H9 (cell line): ENCODE measurements around the gene TBC1D8. TPM values are rescaled to one million over a fixed set of nuclear protein-coding genes. Genes with fewer than 3 reads are reported as not detected.

Experiments
- DNase-seq: peaks from one replicate; pipeline ENCODE4 v3.0.0-alpha.2; 2017
- H2AFZ ChIP-seq: one replicate; pipeline ENCODE4 v1.6.1; 2013; ENCODE audit warnings: mild to moderate bottlenecking, low read length, control low read depth, moderate library complexity
- H2AK5ac ChIP-seq: 2 replicates; pipeline ENCODE4 v1.6.1; 2013; ENCODE audit warnings: low read length, control low read depth, mixed read lengths; ENCODE audit not compliant: insufficient read length
- H2BK120ac ChIP-seq: one replicate; pipeline ENCODE4 v1.6.1; 2013; ENCODE audit warnings: low read depth, mild to moderate bottlenecking, low read length, control low read depth, inconsistent platforms; ENCODE audit not compliant: poor library complexity, severe bottlenecking
- H2BK12ac ChIP-seq: 2 replicates; pipeline ENCODE4 v1.6.1; 2013; ENCODE audit warnings: low read length, control low read depth, mixed read lengths, low read depth; ENCODE audit not compliant: insufficient read length
- H2BK15ac ChIP-seq: 2 replicates; pipeline ENCODE4 v1.6.1; 2013; ENCODE audit warnings: low read depth, low read length, control low read depth
- H2BK20ac ChIP-seq: one replicate; pipeline ENCODE4 v1.6.1; 2013; ENCODE audit warnings: low read depth, mild to moderate bottlenecking, low read length, control low read depth, inconsistent platforms; ENCODE audit not compliant: poor library complexity, severe bottlenecking
- H2BK5ac ChIP-seq: 2 replicates; pipeline ENCODE4 v1.6.1; 2013; ENCODE audit warnings: low read length, control low read depth, mixed read lengths; ENCODE audit not compliant: insufficient read length
- H3K14ac ChIP-seq: 2 replicates; pipeline ENCODE4 v1.6.1; 2013; ENCODE audit warnings: low read length, control low read depth; ENCODE audit not compliant: insufficient read depth
- H3K18ac ChIP-seq: 2 replicates; pipeline ENCODE4 v1.6.1; 2013; ENCODE audit warnings: low read depth, mild to moderate bottlenecking, mixed read lengths, low read length, control low read depth; ENCODE audit not compliant: insufficient read length
- H3K23ac ChIP-seq: 2 replicates; pipeline ENCODE4 v1.6.1; 2013; ENCODE audit warnings: low read length, control low read depth, mixed read lengths, low read depth; ENCODE audit not compliant: insufficient read length
- H3K23me2 ChIP-seq: 2 replicates; pipeline ENCODE4 v1.6.1; 2013; ENCODE audit warnings: low read depth, mild to moderate bottlenecking, mixed read lengths, low read length, control low read depth; ENCODE audit not compliant: insufficient read length, poor library complexity, severe bottlenecking
- H3K27ac ChIP-seq: 2 replicates; pipeline ENCODE4 v1.5.1; 2013; ENCODE audit warnings: low read length, control low read depth, mixed read lengths, low read depth; ENCODE audit not compliant: insufficient read length
- H3K27me3 ChIP-seq: 2 replicates; pipeline ENCODE4 v1.6.1; 2013; ENCODE audit warnings: low read length, control low read depth, inconsistent platforms; ENCODE audit not compliant: insufficient read depth
- H3K4ac ChIP-seq: 2 replicates; pipeline ENCODE4 v1.6.1; 2013; ENCODE audit warnings: low read depth, mild to moderate bottlenecking, control low read depth, inconsistent platforms, low read length, moderate library complexity
- H3K4me1 ChIP-seq: 2 replicates; pipeline ENCODE4 v1.6.1; 2013; ENCODE audit warnings: low read length, control low read depth, inconsistent platforms; ENCODE audit not compliant: insufficient read depth
- H3K4me2 ChIP-seq: 2 replicates; pipeline ENCODE4 v1.6.1; 2013; ENCODE audit warnings: low read length, control low read depth, mixed read lengths; ENCODE audit not compliant: insufficient read length, insufficient read depth
- H3K56ac ChIP-seq: 2 replicates; pipeline ENCODE4 v1.6.1; 2013; ENCODE audit warnings: low read depth, mild to moderate bottlenecking, mixed read lengths, low read length, control low read depth; ENCODE audit not compliant: insufficient read length
- H3K79me1 ChIP-seq: 2 replicates; pipeline ENCODE4 v1.6.1; 2013; ENCODE audit warnings: low read depth, mild to moderate bottlenecking, moderate library complexity, low read length, control low read depth, inconsistent platforms; ENCODE audit not compliant: insufficient read depth, poor library complexity, severe bottlenecking
- H3K79me2 ChIP-seq: 2 replicates; pipeline ENCODE4 v1.6.1; 2013; ENCODE audit warnings: low read length, control low read depth, inconsistent platforms; ENCODE audit not compliant: insufficient read depth
- H3K9ac ChIP-seq: 2 replicates; pipeline ENCODE4 v1.6.1; 2013; ENCODE audit warnings: low read length, control low read depth, mixed read lengths; ENCODE audit not compliant: insufficient read length; ENCODE audit errors: extremely low read depth
- H3K9me3 ChIP-seq: one replicate; pipeline ENCODE4 v1.6.1; 2013; ENCODE audit warnings: low read depth, low read length, inconsistent platforms; ENCODE audit not compliant: control insufficient read depth
- H3T11ph ChIP-seq: one replicate; pipeline ENCODE4 v1.6.1; 2013; ENCODE audit warnings: mild to moderate bottlenecking, low read length, control low read depth, inconsistent platforms
- H4K20me1 ChIP-seq: one replicate; pipeline ENCODE4 v1.6.1; 2013; ENCODE audit not compliant: control insufficient read depth, insufficient read length, insufficient read depth
- H4K5ac ChIP-seq: 2 replicates; pipeline ENCODE4 v1.6.1; 2013; ENCODE audit warnings: low read depth, mild to moderate bottlenecking, mixed read lengths, low read length, control low read depth; ENCODE audit not compliant: insufficient read length
- H4K8ac ChIP-seq: replicated peaks from 2 replicates; pipeline ENCODE4 v1.6.1; 2013; ENCODE audit warnings: low read length, control low read depth, mixed read lengths, low read depth; ENCODE audit not compliant: insufficient read length
- H4K91ac ChIP-seq: 2 replicates; pipeline ENCODE4 v1.6.1; 2013; ENCODE audit warnings: low read depth, mild to moderate bottlenecking, moderate library complexity, mixed read lengths, low read length, control low read depth; ENCODE audit not compliant: insufficient read length
- H3K27ac Mint-ChIP-seq, 3 experiments: 2 replicates in 2 of 3; 3 replicates in 1 of 3; pipeline ENCODE4 v1.8.0; 2020 to 2021; ENCODE audit warnings: mixed read lengths in 3 of 3, mild to moderate bottlenecking in 1 of 3, moderate library complexity in 1 of 3
- H3K27me3 Mint-ChIP-seq: 2 replicates; pipeline ENCODE4 v1.8.0; 2021; ENCODE audit warnings: low read depth, mild to moderate bottlenecking, moderate library complexity, mixed read lengths
- H3K36me3 Mint-ChIP-seq, 3 experiments: 2 replicates in 2 of 3; 3 replicates in 1 of 3; pipeline ENCODE4 v1.8.0; 2020 to 2021; ENCODE audit warnings: low read depth in 3 of 3, mixed read lengths in 3 of 3; ENCODE audit not compliant: insufficient read depth in 1 of 3
- H3K4me1 Mint-ChIP-seq, 2 experiments: 2 replicates each; pipeline ENCODE4 v1.8.0; 2020; ENCODE audit warnings: mixed read lengths in 2 of 2
- H3K4me3 Mint-ChIP-seq, 2 experiments: 2 replicates in 1 of 2; 3 replicates in 1 of 2; pipeline ENCODE4 v1.8.0; 2020 to 2021; ENCODE audit warnings: mild to moderate bottlenecking in 2 of 2, mixed read lengths in 2 of 2, moderate library complexity in 1 of 2
- H3K9me3 Mint-ChIP-seq, 2 experiments: 2 replicates in 1 of 2; 3 replicates in 1 of 2; pipeline ENCODE4 v1.8.0; 2020; ENCODE audit warnings: mild to moderate bottlenecking in 2 of 2, mixed read lengths in 2 of 2, moderate library complexity in 1 of 2
- CTCF ChIP-seq: fragments of 200-600 bp; sonication (generic); conservative IDR thresholded peaks from 3 replicates; pipeline ENCODE4 v1.8.0; 2021; ENCODE audit warnings: antibody characterized with exemption, mild to moderate bottlenecking
- WGBS: extraction: QIAGEN DNeasy Blood & Tissue Kit; methylation state at CpG from one replicate; pipeline ENCODE4 v1.1.7; 2013; ENCODE audit warnings: missing lambda C conversion rate, low lambda C conversion rate, mixed read lengths; ENCODE audit not compliant: insufficient read length; ENCODE audit errors: extremely low coverage; 5-methylcytosine and 5-hydroxymethylcytosine counted together
- total RNA-seq: library from RNA; stranded (reverse); gene quantifications from 2 replicates; pipeline ENCODE4 v1.2.1, GENCODE V29; 2021

TBC1D8 gene
- total RNA-seq, 1 experiment from 2014 or later: 16.6 TPM

GRCh38 chr2:100977511-100977910 lies 173.7 kb downstream of the TBC1D8 start:
- H2AFZ ChIP-seq: no peak overlapping the region
- no peaks in the 10 kb centered on the region for H3K4me1 ChIP-seq
- H3K79me1 ChIP-seq: no peaks in the 10 kb centered on the region
- no peaks in the 10 kb centered on the region for H3K27me3 ChIP-seq
- H3K23me2 ChIP-seq: no peaks in the 10 kb centered on the region
- no peak overlapping the region for H3K4ac ChIP-seq
- Mint-ChIP-seq H3K4me1 (peaks cover 13 to 15% of the 10 kb centered on the region in 2 experiments), H3K4me3 (no peak overlapping the region), H3K27ac (no peak overlapping the region), H3K9me3 (no peaks in the 10 kb centered on the region; a peak in 1 of 5 replicates), H3K36me3 (no peaks in the 10 kb centered on the region), H3K27me3 (peaks cover 2% of the 10 kb centered on the region; the same call in 1 of the 2 replicates)
- H2BK120ac ChIP-seq: no peak overlapping the region
- no peak overlapping the region for H2BK12ac ChIP-seq
- no peak overlapping the region for H3K4me2 ChIP-seq
- H3K79me2 ChIP-seq: no peaks in the 10 kb centered on the region
- no CpG with 5 or more reads among the region's 12 CpGs for WGBS
- no peaks in the 10 kb centered on the region for H4K20me1 ChIP-seq
- H3K27ac ChIP-seq: no peak overlapping the region
- H3K14ac ChIP-seq: no peak overlapping the region; the same call in 1 of the 2 replicates
- H3K9ac ChIP-seq: no peak overlapping the region
- H2AK5ac ChIP-seq: no peak overlapping the region
- DNase-seq: no peak
- no peak overlapping the region for H4K8ac ChIP-seq
- no peak overlapping the region for H3T11ph ChIP-seq
- no peak for TF ChIP-seq CTCF
- H2BK20ac ChIP-seq: no peak overlapping the region
- no peak overlapping the region for H3K56ac ChIP-seq
- H3K23ac ChIP-seq: no peak overlapping the region
- H2BK5ac ChIP-seq: no peak overlapping the region
- H4K91ac ChIP-seq: no peak overlapping the region
- no peaks in the 10 kb centered on the region for H3K9me3 ChIP-seq
- H4K5ac ChIP-seq: no peak overlapping the region
- H2BK15ac ChIP-seq: no peak overlapping the region
- no peak overlapping the region for H3K18ac ChIP-seq
